Measurements from ENCODE around the gene SCUBE2. TPM values are rescaled to one million over a fixed set of nuclear protein-coding genes. Genes with fewer than 3 reads are reported as not detected.
"Not testable (repeated sequence)": the region's sequence is repeated elsewhere in the genome, so short reads cannot be mapped to it uniquely, and the experiment has no call there.

Gene SCUBE2
- total and polyA plus RNA-seq, 5 donors, result 0.18 to 3.6 (median 1.6) TPM

- intact Hi-C loops (cut with DNase I), result no loop called here
- Histone ChIP-seq H3K9me3 (ENCODE audit: control insufficient read depth, low read length) (no peaks in the 10 kb centered on the region), H3K4me3 (ENCODE audit: low read length) (peak within 1 kb of the TSS; percentile 21), H3K4me1 (ENCODE audit: control insufficient read depth, insufficient read depth, low read length) (peaks cover 4% of the 10 kb centered on the region), H3K27me3 (ENCODE audit: control insufficient read depth, insufficient read depth) (no peaks in the 10 kb centered on the region), H3K27ac (ENCODE audit: low read length) (no peak within 1 kb of the TSS)
- DNase-seq (peak; percentile 82 to 91 (median 90)), ATAC-seq (peak; percentile 89 to 92)
- 2% methylated on average over 83 of the region's 83 CpGs for WGBS
These were observed 87.7 kb downstream of the SCUBE2 start, which contains the start of gene NRIP3 for GRCh38 chr11:9003573-9004182. NRIP3 (minus strand) TSS chr11:9004001; CDS start chr11:9003935, 66 bp downstream.

GRCh38 chr11:9002920-9003572 lies 88.4 kb downstream of the SCUBE2 start:
- WGBS, result 11% methylated on average over 8 of the region's 8 CpGs
- no peak for ATAC-seq
- no peak overlapping the region for H3K27ac ChIP-seq (ENCODE audit: low read length)

GRCh38 chr11:9001736-9002135 lies 89.7 kb downstream of the SCUBE2 start:
- H3K4me1 ChIP-seq (ENCODE audit: control insufficient read depth, insufficient read depth, low read length), result peaks cover 4% of the 10 kb centered on the region
- 73% methylated on average over 6 of the region's 6 CpGs for WGBS
- no peak overlapping the region for H3K27ac ChIP-seq (ENCODE audit: low read length)
- DNase-seq (no peak), ATAC-seq (peak; percentile 26 to 40)
- intact Hi-C loops (cut with DNase I), result no loop called here
- H3K9me3 ChIP-seq (ENCODE audit: control insufficient read depth, low read length), result no peaks in the 10 kb centered on the region
- no peak overlapping the region for H3K4me3 ChIP-seq (ENCODE audit: low read length)
- no peaks in the 10 kb centered on the region for H3K27me3 ChIP-seq (ENCODE audit: control insufficient read depth, insufficient read depth)

More at GRCh38 chr11:9002920-9003572, 88.4 kb downstream of the SCUBE2 start:
- no peaks in the 10 kb centered on the region for H3K9me3 ChIP-seq (ENCODE audit: control insufficient read depth, low read length)
- no peak for DNase-seq
- peak overlapping the region; percentile 21 for H3K4me3 ChIP-seq (ENCODE audit: low read length)
- H3K27me3 ChIP-seq (ENCODE audit: control insufficient read depth, insufficient read depth), result no peaks in the 10 kb centered on the region
- H3K4me1 ChIP-seq (ENCODE audit: control insufficient read depth, insufficient read depth, low read length), result peaks cover 4% of the 10 kb centered on the region
- intact Hi-C loops (cut with DNase I), result no loop called here

- ATAC-seq (no peak), DNase-seq (no peak)
- Histone ChIP-seq H3K27ac (ENCODE audit: low read length) (no peak overlapping the region), H3K4me1 (ENCODE audit: control insufficient read depth, insufficient read depth, low read length) (peaks cover under 1% of the 10 kb centered on the region), H3K4me3 (ENCODE audit: low read length) (no peak overlapping the region), H3K27me3 (ENCODE audit: control insufficient read depth, insufficient read depth) (no peaks in the 10 kb centered on the region), H3K9me3 (ENCODE audit: control insufficient read depth, low read length) (no peaks in the 10 kb centered on the region)
- 89% methylated on average over 2 of the region's 2 CpGs for WGBS
- intact Hi-C loops (cut with DNase I), result no loop called here
These were observed 93.4 kb downstream of the SCUBE2 start for GRCh38 chr11:8998017-8998416.

GRCh38 chr11:8997451-8997850 lies 93.9 kb downstream of the SCUBE2 start:
- Histone ChIP-seq H3K27ac (ENCODE audit: low read length) (no peak overlapping the region), H3K27me3 (ENCODE audit: control insufficient read depth, insufficient read depth) (no peaks in the 10 kb centered on the region), H3K4me1 (ENCODE audit: control insufficient read depth, insufficient read depth, low read length) (no peaks in the 10 kb centered on the region), H3K4me3 (ENCODE audit: low read length) (no peak overlapping the region), H3K9me3 (ENCODE audit: control insufficient read depth, low read length) (no peaks in the 10 kb centered on the region)
- DNase-seq (no peak), ATAC-seq (no peak)
- 80% methylated on average over 3 of the region's 3 CpGs for WGBS
- intact Hi-C loops (cut with DNase I), result no loop called here

GRCh38 chr11:8989453-8989852 lies 101.9 kb downstream of the SCUBE2 start:
- no peak for ATAC-seq
- intact Hi-C loops (cut with DNase I), result no loop called here
- no peaks in the 10 kb centered on the region for H3K9me3 ChIP-seq (ENCODE audit: control insufficient read depth, low read length)
- no peaks in the 10 kb centered on the region for H3K4me1 ChIP-seq (ENCODE audit: control insufficient read depth, insufficient read depth, low read length)
- DNase-seq, result no peak
- H3K27me3 ChIP-seq (ENCODE audit: control insufficient read depth, insufficient read depth), result no peaks in the 10 kb centered on the region
- WGBS, result 68% methylated on average over 1 of the region's 1 CpG
- H3K4me3 ChIP-seq (ENCODE audit: low read length), result no peak overlapping the region
- no peak overlapping the region for H3K27ac ChIP-seq (ENCODE audit: low read length)

GRCh38 chr11:8988329-8989234 lies 102.8 kb downstream of the SCUBE2 start:
- Histone ChIP-seq H3K4me3 (ENCODE audit: low read length) (no peak overlapping the region), H3K4me1 (ENCODE audit: control insufficient read depth, insufficient read depth, low read length) (no peaks in the 10 kb centered on the region), H3K27ac (ENCODE audit: low read length) (no peak overlapping the region), H3K9me3 (ENCODE audit: control insufficient read depth, low read length) (no peaks in the 10 kb centered on the region), H3K27me3 (ENCODE audit: control insufficient read depth, insufficient read depth) (no peaks in the 10 kb centered on the region)
- ATAC-seq (no peak), DNase-seq (no peak)
- 84% methylated on average over 3 of the region's 3 CpGs for WGBS
- intact Hi-C loops (cut with DNase I), result no loop called here

GRCh38 chr11:8987446-8987845 lies 104.0 kb downstream of the SCUBE2 start:
- H3K4me3 ChIP-seq (ENCODE audit: low read length), result no peak overlapping the region
- DNase-seq (no peak), ATAC-seq (no peak)
- intact Hi-C loops (cut with DNase I), result no loop called here
- H3K27me3 ChIP-seq (ENCODE audit: control insufficient read depth, insufficient read depth), result no peaks in the 10 kb centered on the region
- no peaks in the 10 kb centered on the region for H3K9me3 ChIP-seq (ENCODE audit: control insufficient read depth, low read length)
- no peaks in the 10 kb centered on the region for H3K4me1 ChIP-seq (ENCODE audit: control insufficient read depth, insufficient read depth, low read length)
- 89% methylated on average over 2 of the region's 2 CpGs for WGBS
- no peak overlapping the region for H3K27ac ChIP-seq (ENCODE audit: low read length)

- 98% methylated on average over 6 of the region's 6 CpGs for WGBS
- DNase-seq, result not testable (repeated sequence)
These were observed 104.6 kb downstream of the SCUBE2 start for GRCh38 chr11:8986772-8987171.

GRCh38 chr11:8985462-8985861 lies 105.9 kb downstream of the SCUBE2 start:
- ATAC-seq (no peak), DNase-seq (no peak)
- Histone ChIP-seq H3K4me1 (ENCODE audit: control insufficient read depth, insufficient read depth, low read length) (no peaks in the 10 kb centered on the region), H3K4me3 (ENCODE audit: low read length) (no peak overlapping the region), H3K27me3 (ENCODE audit: control insufficient read depth, insufficient read depth) (no peaks in the 10 kb centered on the region), H3K27ac (ENCODE audit: low read length) (no peak overlapping the region), H3K9me3 (ENCODE audit: control insufficient read depth, low read length) (no peaks in the 10 kb centered on the region)
- 93% methylated on average over 5 of the region's 5 CpGs for WGBS
- intact Hi-C loops (cut with DNase I), result no loop called here

More at GRCh38 chr11:8986772-8987171, 104.6 kb downstream of the SCUBE2 start:
- H3K27me3 ChIP-seq (ENCODE audit: control insufficient read depth, insufficient read depth); H3K4me1 ChIP-seq (ENCODE audit: control insufficient read depth, insufficient read depth, low read length); H3K4me3 ChIP-seq (ENCODE audit: low read length); ATAC-seq; intact Hi-C loops (cut with DNase I); H3K27ac ChIP-seq (ENCODE audit: low read length); H3K9me3 ChIP-seq (ENCODE audit: control insufficient read depth, low read length): not testable (repeated sequence)

GRCh38 chr11:8983552-8983951 lies 107.8 kb downstream of the SCUBE2 start:
- Histone ChIP-seq H3K9me3 (ENCODE audit: control insufficient read depth, low read length) (no peaks in the 10 kb centered on the region), H3K27ac (ENCODE audit: low read length) (no peak overlapping the region), H3K27me3 (ENCODE audit: control insufficient read depth, insufficient read depth) (no peaks in the 10 kb centered on the region), H3K4me3 (ENCODE audit: low read length) (no peak overlapping the region), H3K4me1 (ENCODE audit: control insufficient read depth, insufficient read depth, low read length) (no peaks in the 10 kb centered on the region)
- ATAC-seq (no peak), DNase-seq (no peak)
- 82% methylated on average over 2 of the region's 2 CpGs for WGBS
- intact Hi-C loops (cut with DNase I), result no loop called here

All from right cardiac atrium (tissue), 5 donors.